NCI-H2081 (cell line): ENCODE results near the gene ATP9B.
A peak's percentile ranks its signal among the peaks of the same experiment; 100 is the strongest.

Source experiments
- DNase-seq, 2 experiments: peaks; one replicate each; lab custom pipeline; 2025; lab: John Stamatoyannopoulos, UW

ATP9B gene, protein sequence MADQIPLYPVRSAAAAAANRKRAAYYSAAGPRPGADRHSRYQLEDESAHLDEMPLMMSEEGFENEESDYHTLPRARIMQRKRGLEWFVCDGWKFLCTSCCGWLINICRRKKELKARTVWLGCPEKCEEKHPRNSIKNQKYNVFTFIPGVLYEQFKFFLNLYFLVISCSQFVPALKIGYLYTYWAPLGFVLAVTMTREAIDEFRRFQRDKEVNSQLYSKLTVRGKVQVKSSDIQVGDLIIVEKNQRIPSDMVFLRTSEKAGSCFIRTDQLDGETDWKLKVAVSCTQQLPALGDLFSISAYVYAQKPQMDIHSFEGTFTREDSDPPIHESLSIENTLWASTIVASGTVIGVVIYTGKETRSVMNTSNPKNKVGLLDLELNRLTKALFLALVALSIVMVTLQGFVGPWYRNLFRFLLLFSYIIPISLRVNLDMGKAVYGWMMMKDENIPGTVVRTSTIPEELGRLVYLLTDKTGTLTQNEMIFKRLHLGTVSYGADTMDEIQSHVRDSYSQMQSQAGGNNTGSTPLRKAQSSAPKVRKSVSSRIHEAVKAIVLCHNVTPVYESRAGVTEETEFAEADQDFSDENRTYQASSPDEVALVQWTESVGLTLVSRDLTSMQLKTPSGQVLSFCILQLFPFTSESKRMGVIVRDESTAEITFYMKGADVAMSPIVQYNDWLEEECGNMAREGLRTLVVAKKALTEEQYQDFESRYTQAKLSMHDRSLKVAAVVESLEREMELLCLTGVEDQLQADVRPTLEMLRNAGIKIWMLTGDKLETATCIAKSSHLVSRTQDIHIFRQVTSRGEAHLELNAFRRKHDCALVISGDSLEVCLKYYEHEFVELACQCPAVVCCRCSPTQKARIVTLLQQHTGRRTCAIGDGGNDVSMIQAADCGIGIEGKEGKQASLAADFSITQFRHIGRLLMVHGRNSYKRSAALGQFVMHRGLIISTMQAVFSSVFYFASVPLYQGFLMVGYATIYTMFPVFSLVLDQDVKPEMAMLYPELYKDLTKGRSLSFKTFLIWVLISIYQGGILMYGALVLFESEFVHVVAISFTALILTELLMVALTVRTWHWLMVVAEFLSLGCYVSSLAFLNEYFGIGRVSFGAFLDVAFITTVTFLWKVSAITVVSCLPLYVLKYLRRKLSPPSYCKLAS

DNA sequence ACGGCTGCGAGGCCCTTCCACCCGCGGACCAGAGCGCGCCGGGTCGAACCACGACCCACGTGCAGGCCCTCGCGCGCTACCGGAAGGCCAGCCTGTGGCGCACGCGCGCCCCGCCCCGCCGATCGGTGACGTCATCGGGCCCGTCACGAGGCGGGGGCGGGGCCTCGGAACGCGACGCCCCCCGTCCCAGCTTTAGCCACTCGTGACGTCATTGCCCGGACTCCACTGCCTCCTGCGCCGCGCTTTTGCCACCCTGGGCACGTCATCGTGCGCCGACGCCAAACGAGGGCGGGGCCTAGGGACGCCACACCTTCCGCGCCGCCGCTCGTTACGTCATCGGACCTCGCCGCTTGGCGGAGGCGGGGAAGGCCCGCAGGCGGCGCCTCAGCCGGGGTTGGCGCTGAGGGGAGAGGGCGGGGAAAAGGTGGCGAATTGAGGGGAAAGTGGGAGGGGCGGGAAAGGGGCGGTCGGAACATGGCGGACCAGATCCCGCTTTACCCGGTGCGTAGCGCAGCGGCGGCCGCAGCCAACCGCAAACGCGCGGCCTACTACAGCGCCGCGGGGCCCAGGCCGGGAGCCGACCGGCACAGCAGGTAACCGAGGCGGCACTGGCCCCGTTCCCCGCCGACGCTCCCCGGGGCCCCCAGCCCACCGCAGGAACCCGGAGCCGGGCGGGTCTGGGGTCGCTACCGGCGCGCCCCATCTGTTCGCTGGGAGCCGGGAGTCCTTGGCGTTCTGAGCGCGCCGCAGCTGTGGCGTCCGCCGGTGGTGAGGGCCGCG is at the start of gene ATP9B:
Gene ATP9B, plus strand, starts transcription at position 458 of the 780 bp plus-strand sequence. Its CDS starts 17 bp downstream, at position 475.
- DNase-seq = peak; percentile 91 to 94

DNA sequence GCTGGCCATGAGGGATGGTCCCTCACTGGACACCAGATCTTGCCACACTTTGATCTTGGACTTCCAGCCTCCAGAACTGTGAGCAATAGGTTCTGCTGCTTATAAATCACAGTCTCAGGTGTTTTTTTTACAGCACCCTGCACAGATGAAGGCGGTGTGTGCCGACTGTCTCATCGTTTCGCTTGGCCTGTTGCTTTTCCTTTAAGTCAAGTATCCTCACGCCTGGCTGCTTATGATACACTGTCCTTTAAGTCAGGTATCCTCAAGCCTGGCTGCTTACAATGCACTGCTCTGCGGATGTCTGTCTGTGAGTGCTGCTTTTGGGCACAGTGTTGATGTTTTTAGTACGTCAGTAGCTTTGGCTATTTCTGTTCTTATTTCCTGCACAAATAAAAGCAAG is 49.3 kb upstream of the ATP9B start:
- no peak for DNase-seq

DNA sequence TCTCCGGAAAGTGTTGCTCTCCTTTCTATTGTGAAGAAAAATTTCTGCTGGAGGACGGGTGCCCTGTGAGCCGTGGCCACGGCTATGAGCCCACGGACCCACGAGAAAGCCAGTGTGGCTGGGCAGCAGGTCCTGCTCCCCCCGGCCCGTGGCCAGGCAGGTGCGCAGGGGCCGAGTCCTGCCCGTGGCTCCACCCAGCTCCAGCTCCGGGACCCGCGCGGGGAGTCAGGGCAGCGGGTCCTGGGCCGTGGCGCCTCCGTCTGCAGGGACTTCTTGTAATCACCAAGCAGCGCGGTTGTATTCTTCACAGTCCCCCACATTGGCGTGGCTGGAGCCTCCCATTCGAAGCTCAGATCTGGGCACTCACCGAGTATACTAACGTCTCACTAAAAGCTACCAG is 46.6 kb upstream of the ATP9B start:
- DNase-seq = no peak

DNA sequence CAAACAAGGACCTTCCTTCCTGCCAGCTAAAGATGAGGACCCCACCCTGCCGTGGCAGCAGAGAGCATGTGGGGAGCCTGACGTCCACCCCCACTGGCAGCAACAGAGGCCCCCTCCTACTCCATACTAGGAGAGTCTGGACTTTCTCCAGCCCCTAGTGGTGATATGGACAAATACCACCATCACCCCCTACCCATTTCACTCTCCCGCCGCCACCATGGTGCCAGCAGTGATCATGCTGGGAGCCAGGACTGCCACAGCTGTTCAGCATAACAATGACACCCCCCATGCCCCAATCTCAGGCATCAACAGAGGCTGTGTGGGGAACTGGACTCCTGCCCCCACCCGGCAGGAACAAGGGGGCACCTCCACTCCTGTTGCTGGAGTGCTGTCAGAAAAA is 42.7 kb upstream of the ATP9B start:
- DNase-seq = no peak

DNA sequence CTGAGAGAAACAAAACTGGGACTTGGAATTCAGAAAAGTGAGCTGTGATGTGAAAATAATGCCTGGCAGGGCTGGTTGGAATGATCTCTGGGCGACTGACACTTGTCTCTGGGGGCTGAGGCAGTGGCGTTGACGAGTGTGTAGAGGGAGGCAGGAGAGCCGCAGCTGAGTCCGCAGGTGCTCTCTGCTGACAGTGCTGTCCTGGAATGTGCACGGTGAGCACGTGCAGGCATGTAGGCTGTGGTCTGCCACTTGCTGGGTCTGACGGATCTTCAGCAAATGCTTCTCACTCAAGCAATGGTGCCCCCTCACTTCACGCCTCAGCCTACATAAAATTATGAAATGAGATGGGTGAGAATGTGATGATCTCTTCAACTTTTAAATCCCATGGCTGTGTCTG is 38.5 kb upstream of the ATP9B start:
- DNase-seq = no peak

DNA sequence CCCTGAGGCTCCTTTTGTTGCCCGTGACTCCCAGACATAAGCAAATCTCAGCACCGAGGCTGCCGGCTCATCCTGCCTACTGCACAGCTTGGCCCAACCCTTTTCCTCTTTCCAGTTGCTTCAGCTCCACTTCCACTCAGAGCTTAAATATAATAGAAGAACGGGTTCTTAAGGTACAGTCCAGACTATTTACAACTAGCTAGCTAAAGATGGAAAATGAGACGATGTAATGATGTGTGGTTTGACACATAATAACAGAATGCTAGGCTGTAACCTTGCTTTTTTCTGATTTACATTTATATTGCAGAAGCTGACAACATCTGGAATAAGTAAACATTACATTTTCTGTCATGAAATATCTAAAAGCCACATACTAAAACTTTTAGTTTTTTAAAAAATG is 26.9 kb upstream of the ATP9B start:
- no peak for DNase-seq

DNA sequence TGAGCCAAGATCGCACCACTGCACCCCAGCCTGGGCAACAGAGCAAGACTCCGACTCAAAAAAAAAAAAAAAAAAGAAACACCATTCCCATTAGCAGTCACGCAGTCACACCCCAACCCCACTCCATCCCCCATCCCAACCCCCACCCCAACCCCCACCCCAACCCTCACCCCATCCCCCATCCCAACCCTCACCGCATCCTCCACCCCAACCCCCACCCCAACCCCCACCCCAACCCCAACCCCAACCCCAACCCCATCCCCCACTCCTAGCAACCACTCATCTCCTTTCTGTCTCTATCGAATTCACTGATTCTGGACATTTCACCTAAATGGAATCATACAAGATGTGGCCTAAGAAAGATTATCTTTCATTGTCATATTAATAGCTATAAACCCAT is 25.9 kb upstream of the ATP9B start:
- no peak for DNase-seq

DNA sequence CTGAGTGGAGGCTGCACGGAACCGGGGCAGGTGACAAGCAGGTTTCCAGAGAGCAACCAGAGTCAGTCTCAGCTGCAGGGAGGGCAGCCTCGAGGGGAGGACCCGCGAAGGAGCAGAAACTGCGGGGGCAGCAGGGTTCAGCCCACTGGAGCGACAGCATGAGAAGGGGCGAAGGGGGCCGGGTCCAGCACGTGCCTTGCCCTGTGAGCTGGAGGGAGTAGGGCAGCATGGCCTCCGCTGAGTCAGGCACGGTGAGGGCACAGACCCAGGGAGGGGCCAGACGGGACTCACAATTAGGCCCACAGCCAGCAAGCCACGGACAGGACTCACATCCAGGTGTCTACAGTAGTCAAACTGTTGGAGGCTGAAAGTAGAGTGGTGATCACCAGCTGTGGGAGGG is 22.7 kb upstream of the ATP9B start:
- DNase-seq = no peak

DNA sequence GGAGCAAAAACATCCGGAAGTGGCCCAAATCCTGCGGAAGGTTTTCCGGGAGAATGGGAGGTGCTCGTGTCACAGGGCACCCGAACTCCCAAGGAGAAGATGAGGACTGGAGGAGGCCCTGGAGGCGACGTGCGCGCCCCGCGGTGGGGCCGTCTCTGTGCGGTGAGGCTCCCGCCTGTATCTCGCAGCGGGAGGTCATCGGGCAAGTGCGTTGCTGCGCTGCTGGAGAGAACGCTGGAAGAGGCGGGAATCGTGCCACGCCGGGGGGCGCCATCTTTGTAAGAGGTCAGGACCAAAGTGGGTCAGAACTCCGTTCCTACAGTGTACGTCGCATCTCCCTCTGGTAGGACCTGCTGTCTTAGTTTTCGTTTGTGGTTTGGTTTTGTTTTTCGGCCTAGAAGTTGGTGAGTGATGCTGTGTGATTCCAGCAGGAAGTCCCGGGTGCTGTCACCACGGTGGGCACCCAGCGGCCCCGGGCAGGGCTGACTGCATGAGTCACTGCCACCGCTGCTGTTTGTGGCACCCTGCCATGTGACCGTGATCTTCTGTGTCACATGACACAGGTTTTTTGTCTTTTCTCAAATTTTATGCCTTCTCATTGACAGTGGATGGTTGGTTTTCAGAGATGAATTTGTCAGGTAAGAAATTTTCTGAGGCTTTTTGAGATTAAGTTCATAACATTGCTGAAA is 21.5 kb upstream of the ATP9B start:
- DNase-seq = no peak

DNA sequence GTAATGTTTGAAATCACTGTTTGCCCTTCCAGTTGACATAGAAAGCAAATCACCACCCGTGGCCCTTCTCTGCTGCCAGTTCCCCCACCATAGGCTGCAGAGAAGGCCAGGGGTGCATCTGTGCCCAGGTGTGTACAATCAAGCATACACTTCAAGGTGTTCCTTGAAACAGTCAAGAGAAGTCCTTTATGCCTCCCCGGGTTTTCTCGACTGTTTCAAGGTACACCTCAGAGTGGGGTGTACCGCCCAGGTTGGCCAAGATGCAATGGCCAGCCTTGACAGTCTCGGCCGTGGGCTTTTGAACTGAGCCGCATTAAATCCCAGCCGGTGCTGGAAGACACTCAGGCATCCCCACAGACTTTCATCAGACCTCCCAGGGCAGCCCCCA is 21.0 kb upstream of the ATP9B start:
- no peak for DNase-seq

DNA sequence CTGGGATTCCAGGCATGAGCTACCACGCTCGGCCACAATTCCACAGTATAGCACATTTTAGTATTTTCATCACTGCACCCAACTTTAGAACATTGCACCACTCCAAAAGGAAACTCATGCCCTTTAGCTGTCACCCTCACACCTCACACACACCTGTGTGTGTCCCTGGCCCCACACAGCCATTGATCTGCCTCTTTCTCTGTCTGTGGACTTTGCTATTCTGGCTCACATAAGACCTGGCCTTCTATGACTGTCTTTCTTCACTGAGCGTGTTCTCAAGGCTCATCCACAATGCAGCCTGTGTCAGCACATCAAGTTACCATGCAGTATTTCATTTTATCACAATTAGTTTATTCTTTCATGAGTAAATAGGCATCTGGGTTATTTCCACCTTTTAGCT is 19.7 kb upstream of the ATP9B start:
- no peak for DNase-seq

DNA sequence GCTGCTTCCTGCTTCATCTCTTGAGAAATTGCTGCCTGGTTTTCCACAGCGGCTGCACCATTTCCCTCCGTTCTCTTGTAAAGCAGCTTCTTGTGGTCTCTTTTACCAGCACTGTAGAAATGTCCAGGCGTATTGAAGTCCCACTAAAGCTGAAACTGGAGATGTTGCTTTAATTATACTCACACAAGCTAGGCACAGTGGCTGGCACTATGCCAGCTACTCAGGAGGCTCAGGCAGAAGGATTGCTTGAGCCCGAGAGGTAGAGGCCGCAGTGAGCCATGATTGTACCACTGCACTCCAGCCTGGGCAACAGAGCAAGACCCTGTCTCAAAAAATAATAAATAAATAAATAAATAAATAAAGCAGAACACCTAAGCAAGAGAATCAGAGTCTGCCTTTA is 19.2 kb upstream of the ATP9B start:
- no peak for DNase-seq

DNA sequence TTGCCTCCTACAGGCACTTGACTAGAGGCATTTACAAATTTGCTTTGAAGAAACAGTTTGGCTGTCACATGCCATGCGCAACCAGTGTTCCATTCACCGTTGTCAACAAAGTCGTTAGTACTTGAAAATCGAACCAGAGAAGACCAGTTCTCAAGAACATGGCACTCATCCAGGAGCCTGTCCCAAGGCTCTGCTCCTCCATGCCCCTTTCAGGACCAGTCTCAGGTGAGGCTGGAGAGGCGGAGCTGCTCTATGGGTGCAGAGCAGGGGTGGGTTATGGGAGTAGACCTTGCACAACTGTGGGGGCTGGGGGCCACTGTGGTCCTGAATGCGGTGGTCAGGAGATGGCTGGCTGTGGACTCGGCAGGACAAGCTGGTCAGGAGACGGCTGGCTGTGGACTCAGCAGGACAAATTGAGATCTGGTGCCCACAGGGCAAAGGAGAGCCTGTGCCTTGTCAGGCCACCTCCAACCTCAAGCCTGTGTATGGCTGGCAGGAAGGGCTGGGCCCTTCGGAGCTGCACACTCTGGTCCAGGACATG is 12.3 kb upstream of the ATP9B start:
- no peak for DNase-seq

DNA sequence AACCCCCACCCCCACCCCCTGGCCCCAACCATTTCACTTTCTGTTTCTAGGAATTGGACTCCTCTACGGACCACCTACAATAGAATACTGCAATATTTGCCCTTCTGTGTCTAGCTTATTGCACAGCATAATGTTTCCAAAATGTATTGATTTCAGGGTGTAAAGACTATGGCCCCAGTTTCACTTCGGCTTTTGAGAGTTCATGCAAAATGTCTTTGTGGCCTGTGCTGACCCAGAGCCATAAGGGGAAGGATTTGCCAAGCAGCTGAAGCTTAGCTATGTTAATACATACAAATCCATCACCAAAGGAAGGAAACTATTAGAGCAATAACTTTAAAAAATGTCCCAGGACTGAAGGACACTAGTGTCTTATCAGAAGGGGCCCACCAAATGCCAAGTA is 11.2 kb upstream of the ATP9B start:
- no peak for DNase-seq

DNA sequence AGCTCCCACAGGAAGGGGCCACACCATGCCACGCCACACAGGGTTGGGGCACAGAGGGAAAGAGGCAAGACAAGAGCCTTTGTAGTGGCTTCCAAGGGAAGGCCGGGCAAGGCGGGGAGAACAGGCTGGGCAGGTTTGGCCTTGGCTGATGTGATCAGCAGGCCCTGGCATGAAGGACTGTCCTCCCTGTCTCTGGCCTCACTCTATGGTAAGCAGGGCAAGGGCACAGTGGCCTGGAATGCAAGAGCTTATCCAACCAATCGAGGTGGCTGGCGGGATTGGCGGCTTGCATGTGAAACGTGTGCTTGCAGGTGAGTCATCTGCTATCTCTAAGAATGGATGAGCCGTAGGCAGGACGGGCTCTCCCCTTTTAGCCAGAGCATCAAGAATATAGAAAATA is 6.4 kb upstream of the ATP9B start:
- DNase-seq = no peak

DNA sequence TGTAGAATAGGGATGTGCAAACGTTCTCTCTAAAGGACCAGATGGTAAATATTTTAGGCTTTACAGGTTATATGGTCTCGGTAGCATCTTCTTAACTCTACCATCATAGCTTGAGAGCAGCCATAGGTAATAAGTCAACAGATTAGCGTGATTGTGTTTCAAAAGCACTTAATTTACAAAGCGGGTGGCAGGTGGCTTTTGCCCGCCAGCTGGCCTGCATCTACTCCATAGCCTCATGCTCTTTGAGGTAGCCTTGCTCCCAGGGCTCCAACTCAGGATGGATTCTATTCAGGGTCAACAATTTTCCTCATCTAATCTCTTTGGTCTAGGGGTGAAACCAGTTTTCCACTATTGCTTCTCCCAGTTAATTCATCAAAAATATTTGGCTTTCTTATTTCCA is 5.0 kb upstream of the ATP9B start:
- DNase-seq = no peak

DNA sequence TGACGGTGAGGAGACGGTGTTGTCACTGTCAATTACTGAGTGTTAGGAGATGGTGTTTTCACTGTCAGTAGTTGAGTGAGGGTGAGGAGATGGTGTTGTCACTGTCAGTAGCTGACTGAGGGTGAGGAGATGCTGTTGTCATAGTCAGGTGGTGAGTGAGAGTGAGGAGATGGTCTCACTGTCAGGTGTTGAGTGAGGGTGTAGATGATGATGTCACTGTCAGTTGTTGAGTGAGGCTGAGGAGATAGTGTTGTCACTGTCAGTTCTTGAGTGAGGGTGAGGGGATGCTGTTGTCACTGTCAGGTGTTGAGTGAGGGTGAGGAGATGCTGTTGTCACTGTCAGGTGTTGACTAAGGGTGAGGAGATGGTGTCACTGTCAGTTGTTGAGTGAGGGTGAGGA is 3.4 kb upstream of the ATP9B start:
- DNase-seq = no peak

DNA sequence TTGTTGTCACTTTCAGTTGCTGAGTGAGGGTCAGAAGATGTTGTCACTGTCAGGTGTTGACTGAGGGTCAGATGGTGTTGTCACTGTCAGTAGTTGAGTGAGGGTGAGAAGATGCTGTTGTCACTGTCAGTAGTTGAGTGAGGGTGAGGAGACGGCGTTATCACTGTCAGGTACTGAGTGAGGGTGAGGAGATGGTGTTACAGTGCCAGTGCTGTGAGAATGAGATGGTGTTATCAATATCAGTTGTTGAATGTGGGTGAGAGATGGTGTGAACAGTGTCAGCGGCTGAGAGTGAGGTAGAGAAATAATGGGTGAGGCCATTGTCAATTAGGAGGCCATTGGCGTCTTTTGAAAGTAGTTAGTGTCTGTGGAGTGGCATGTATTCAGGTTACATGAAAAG is 1.6 kb upstream of the ATP9B start:
- DNase-seq = no peak

DNA sequence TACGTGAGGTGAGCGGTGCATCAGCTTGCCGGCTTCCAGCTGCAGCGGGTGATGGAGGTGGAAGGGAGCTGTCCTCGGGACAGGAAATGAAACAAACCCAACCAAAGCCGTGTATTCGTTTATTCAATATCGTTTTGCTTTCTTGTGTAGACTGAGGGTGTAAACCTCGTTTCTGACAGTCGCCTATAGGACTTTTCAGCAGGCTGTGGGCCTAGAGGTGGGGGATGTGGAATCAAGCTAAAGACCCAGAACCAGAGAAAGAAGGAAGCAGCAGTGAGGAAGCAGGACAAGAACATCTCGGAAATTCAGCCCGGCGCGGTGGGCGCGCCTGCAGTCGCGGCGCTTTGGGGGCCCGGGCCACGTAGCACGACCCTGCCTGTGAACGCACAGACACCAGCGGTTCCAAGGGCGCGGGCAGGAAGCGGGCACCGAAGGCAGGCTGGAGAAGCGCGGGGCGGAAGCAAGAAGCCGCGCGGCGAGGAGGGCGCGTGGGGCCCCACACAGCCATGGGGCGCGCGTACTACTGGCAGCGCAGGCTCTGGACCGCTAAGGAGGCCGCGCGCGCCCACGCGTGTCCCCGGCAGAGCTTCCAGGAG is 755 bp upstream of the ATP9B start:
- DNase-seq = no peak

DNA sequence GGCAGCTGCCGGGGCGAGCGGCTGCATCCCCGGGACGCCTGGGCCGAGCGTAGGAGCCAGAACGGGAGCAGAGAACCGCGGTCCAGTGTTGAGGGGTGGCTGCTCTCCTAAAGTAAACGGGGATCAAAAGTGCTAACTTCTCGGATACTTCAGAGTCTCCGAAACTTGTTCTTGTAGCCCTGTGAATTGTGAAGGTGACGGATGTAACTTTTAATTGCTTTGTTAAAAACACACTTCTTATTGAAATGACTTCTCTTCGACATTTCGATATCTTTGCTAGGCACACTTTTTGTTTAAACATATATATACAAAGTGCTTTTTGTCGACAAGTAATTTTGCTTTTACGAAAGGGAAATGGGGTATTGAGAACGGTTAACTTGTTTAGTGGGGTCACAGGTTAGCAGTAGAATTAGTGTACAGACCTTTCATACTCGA is 540 bp downstream of the ATP9B start:
- no peak for DNase-seq

DNA sequence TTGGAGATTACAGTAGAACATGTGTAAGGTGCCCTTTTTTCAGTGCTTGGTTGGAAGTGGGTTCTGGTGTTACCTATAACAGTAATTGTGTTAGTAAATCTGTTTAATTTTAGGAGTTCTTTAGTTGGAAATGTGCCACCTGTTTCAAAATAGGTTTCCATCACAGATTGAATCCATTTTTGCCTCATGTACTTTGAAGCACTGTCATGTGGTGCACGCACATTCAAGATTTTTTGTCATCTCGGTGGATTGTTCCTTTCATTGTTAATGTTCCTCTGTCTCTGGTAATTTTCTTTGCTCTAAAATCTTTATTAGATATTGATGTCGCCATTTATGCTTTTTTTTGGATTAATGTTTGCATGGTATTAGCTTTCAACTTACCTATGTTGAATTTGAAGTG is 1.3 kb downstream of the ATP9B start:
- DNase-seq = no peak
